HG02678 (cell line): ENCODE measurements around the gene NELFB.
A peak's percentile ranks its signal among the peaks of the same experiment; 100 is the strongest.

Source experiments
- ATAC-seq: cut with Tn5 transposase; IDR thresholded peaks from one replicate; pipeline ENCODE4 v1.9.1; 2021; ENCODE audit warnings: mild to moderate bottlenecking, moderate library complexity; ENCODE audit not compliant: unreplicated experiment

NELFB gene

DNA sequence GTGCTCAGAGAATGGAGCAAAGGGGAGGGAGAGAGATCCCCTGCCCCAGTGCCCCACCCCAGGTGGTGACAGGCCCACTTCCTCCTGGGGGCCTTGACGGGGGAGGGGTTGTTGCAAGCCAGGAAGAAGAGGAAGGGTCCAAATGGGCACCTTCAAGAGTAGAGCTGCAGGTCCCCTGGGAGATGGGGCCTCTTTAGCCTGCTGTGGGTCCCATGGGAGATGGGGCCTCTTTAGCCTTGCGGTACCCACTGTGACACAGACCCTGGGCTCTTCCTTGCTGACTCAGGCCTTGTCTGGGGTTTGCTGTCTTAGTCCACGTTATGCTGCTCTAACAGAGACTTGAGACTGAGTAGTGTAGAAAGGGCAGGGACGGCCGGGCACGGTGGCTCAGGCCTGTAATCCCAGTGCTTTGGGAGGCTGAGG is 12.8 kb downstream of the NELFB start:
- no peak for ATAC-seq

DNA sequence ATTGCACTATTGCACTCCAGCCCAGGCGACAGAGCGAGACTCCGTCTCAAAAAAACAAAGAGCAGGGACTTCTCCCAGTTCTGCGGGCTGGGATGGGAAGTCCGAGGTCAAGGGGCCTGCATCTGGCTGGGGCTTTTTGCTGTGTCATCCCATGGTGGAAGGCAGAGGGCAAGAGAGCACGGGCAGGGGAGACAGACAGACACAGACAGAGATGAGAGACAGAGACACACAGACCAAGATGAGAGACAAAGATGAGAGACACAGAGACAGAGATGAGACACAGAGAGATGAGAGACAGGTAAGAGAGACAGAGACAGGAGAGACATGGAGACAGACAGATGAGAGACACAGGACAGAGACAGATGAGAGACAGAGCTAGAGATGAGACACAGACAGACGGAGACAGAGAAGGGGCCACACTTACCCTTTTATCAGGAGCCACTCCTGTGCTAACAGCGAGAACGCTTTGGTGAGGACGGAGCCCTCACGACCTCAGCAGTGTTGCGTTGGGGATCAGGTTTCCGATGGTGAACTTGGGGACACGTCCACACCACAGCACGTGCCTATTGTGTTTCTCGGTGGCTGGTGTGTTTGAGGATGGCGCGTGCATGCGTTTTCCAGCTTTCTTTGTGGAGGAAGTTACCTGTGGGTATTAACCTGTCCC is 13.5 kb downstream of the NELFB start:
- no peak for ATAC-seq

DNA sequence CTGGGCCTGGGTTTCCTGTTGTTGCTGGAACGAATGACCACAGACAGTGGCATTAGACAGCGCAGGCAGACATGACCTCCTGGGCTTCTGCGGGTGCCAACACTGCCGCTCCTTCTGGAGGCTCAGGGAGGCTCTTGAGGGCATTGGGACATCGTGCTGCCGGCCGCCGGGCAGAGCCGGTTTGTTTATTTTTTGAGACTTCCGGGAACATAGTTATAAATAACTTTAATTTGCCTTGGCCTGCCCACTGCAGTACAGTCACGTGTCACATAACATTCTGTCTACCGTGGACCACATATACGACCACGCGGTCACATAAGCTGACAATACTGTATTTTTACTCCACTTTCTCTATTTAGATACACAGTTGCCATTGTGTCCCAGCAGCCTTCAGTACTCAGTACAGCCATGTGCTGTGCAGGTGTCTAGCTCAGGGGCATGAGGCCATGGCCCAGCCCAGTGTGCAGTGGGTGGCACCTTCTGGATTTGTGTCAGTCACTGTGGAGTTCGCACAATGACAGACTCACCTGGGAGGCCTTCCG is 14.2 kb downstream of the NELFB start:
- ATAC-seq: no peak

DNA sequence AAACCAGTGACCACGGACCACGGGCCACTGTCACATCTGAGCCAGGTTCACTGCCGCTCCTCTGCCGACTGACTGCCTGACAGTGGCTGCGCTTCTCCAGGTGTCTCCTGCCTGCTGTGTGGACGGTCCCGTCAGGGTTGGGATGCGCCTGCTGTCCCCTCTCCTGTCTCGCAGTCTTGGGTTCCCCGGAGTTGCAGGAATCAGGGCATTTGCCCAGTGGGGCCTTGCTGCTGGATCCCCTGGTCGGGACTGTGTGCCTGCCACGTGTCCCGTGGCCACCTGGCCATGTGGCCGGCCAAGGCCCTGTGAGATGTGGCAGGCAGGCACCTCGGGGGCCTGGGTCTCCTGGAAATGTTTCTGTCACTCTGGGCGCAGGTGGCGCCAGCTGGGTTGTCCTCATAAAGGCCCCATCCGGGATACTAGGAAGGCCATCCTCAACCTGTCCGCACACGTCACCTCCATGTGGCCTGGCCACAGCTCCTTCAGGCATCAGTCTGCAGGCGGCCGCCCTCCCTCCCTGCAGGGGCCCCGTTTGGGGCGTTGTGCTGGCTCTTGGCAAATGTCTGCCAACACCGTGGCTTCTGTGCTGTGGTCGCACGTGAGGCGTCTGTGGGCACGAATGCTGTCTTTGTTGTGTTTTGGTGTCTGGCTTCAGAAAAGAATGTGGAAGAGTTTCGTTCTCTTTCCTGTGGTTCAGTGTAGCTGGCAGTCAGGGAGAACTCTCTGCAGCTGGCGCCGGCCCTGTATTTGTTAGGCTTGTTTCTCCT is 16.0 kb downstream of the NELFB start:
- no peak for ATAC-seq

DNA sequence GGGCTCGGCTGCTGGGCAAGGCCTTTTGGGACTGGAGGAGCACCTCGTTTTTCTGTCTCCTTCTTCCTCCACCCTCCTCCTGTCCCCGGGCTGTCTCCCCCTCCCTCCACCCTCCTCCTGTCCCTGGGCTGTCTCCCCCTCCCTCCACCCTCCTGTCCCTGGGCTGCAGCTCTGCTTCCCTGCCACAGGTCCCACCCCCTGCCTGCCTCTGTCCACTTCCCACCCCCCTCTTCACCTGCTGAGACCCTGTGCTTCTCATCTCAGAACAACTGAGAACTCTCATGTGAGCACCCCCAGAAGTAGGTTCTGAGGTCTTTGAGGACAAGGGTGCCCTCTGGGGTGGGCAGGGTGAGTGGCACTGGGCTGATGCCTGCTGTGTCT is 16.6 kb downstream of the NELFB start:
- no peak for ATAC-seq

DNA sequence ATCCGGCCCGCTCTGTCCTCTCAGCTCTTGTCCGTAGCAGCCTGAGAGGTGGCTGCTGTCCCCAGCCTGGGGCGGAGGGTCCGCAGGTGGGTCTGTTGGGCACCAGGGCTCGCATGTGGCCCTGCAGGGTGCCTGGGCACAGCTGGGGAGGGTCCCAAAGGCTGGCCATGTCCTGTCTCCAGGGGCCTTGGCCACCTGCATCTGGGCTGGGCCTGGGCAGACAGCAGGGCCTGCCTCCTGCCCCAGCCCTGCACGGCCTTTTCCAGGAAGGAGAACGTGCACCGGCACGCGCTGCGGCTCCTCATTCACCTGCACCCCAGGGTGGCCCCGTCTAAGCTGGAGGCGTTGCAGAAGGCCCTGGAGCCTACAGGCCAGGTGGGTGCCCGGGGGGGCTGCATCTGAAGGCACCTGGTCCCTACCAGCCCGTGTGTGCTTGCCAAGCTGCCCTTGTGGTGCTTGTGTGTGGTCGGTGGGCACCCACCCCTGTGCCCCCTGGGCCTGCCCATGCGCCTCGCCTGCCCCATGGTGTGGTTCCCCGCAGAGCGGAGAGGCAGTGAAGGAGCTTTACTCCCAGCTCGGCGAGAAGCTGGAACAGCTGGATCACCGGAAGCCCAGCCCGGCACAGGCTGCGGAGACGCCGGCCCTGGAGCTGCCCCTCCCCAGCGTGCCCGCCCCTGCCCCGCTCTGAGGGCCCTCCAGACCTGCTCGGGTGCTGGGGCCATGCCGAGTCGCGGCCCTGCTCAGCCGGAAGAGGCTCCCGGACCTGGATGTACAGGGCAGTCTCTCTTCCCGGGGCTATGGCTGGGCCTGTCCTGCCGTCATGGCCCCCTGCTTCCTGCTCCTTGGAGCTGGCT is 17.3 kb downstream of the NELFB start:
- ATAC-seq: no peak

DNA sequence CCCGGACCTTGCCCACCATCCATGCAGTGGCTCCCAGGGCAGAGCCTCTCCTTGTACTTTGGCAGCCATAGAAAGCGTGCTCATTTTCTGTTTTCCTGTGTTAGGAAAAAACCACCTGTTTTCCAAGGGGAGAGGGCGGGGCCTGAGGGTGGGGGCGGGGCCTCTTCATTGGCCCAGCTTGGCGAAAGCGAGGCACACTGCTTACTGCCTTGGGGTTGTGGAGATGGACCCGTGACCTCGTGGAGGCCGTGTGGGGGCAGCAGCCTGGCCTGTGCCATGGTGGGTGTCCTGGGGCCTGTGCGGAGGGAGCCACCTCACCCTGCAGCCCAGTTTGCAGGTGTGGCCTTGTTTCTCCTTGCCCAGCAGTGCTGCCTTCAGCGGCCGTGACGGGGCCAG is 18.0 kb downstream of the NELFB start:
- no peak for ATAC-seq

DNA sequence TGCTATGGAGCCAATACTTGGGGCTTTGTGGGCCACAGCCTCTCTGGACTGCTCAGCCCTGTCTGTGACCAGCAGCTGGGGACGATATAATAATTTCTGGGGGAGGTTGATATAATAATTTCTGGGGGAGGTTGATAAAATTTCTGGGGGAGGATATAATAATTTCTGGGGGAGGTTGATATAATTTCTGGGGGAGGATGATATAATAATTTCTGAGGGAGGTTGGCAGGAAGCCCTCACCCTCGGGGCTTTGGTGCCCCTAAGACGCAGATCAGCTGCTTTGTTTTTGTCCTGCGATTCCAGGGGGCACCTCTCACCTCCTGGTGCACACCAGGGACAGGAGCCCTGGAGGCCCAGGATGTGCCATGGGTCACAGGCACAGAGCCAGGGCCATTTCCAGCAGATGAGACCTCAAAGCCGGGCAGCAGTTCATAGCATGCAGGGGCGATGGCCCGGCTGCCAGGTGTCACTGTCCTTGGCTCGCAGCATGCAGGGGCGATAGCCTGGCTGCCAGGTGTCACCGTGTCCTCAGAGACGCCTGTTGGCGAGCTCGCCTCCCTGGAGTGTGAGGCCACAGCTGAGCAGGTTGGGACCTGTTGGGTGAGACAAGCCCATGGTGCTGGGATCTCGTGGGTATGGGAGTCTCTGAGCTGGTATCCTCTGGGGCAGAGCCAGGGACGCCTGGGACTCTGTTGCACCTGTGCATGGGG is 18.6 kb downstream of the NELFB start:
- no peak for ATAC-seq

DNA sequence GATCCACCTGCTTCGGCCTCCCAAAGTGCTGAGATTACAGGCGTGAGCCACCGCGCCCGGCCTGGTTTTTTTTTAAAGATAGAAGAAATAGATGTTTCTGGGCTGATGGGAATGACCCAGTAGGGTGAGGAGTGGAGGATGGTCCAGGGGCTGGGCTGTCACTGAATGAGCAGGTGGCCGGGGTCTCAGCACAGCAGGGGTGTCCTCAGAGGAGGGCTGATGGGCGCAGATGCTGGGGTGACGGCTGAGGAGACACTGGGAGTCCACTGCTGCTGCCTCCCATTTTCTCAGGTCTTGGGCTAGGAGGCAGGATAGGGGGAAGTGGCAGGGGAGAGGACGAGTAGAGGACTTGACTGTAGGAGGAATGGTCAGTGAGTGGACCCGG is 20.1 kb downstream of the NELFB start:
- ATAC-seq: no peak

DNA sequence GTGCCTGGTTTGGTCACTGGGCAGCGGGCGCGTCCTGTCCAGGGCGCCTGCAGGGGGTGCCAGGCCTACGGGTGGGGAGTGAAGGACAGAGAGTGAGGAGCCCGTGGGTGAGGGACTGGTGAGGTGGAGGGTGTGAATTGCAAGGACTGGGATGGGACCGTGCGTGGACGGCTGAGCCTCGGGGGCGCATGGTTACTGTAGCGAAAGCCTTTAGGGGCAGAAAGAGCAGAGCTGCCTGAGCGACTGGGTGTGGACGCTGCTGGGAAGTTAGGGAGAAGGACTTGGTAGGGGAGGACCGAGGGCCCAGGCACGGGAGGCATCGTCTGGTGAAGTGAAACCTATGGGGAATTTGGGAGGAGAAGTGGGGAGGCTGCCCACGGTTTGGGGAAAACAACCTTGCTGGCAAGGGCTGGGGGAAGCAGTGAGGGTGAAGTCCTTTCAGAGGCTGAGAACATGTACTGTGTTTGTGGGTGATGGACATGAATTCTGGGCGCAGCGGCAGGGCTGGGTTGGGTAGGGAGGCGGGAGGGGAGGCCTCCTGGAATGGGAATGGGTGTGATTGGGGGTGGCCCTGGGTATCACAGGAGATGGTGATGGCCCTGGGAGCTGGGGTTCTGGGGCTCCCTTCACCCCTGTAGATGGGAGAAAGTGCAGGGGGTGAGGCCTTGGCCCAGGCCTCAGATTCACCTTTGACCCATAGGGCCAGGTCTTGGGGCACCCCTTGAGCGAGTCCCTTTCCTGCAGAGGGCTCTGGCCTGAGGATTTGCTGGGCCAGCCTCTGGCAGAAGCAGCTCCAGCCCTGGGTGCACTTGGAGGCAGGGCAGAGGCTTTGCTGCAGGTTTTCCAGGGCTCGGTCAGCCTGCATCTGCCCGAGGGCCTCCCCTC is 20.7 kb downstream of the NELFB start:
- ATAC-seq: no peak

DNA sequence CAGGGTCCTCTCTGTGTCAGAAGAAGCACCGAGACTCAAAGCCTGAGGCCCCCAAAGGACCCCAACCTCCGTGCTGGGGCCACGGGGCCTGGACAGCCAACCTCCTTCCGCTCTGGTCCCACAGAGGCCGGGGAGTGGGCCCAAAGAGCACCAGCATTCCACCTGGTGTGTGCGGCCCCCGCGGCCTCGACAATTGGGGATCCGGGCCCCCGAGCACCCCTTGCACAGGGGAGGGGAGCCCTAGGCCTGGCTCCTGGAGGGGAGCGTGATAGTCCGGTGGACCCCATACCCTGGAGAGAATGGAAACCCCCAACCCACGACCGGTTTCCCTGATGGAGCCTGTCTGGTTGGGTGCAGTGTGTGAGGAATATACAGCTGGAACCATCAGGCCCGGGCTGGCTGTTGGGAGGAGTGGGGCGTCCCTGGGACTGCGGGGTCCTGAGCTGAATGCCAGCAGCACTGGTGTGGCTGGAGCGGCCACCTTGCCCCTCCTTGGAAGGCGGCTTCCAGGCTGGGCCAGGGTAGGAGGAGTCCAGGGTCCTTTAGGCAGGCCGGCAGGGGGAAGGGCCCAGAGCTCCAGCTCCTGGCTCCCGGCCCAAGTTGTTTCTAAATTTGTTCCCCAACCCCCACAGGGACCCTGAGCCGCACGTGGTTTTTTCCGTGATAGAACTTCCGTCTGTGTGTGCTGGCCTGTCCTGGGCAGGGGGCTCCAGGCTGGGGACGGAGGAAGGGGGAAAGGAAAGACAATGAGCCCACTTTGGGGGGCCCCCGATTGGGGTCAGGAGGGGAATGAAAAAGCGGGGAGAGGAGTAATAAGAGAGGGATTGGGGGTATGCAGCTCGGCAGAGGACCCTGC is 21.6 kb downstream of the NELFB start:
- no peak for ATAC-seq

DNA sequence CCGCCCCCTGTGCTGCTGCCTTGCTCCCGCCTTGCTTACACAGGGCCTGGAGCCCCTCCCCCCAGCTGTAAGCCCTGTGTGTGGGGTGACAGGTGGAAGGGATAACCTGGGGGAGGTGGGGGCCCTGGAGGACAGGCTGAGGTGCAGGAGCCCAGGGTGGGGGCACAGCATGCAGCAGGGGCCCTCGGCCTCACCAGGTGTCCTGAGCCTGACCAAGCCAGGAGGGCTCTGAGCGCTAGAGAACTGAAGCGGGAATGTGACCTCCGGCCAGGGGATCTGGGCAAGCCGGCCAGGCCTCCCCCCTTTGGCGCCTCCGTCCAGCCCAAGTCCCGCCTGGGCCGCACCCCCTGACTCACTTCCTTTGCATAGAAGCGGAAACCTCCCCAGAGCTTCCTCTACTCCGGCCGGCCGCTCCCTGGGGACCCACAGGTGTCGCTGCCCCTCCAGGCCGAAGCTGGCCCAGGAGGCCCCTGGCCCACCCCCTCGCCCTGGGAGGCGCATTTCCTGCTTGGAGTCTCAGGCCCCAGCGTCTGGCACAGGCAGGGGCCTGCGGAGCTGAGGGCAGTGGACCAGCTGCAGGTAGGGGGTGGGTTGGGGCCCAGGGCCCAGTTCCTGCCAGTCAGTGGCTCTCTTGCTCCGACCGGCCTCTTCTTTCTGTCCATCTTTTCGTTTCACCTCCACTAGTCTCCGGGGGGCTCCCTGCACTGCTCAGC is 22.4 kb downstream of the NELFB start, which contains the start of gene TOR4A:
Gene TOR4A (plus strand): TSS at position 398 of the 713 bp plus-strand sequence. CDS start 964 bp downstream, outside the sequence.
- ATAC-seq: peak; percentile 65

DNA sequence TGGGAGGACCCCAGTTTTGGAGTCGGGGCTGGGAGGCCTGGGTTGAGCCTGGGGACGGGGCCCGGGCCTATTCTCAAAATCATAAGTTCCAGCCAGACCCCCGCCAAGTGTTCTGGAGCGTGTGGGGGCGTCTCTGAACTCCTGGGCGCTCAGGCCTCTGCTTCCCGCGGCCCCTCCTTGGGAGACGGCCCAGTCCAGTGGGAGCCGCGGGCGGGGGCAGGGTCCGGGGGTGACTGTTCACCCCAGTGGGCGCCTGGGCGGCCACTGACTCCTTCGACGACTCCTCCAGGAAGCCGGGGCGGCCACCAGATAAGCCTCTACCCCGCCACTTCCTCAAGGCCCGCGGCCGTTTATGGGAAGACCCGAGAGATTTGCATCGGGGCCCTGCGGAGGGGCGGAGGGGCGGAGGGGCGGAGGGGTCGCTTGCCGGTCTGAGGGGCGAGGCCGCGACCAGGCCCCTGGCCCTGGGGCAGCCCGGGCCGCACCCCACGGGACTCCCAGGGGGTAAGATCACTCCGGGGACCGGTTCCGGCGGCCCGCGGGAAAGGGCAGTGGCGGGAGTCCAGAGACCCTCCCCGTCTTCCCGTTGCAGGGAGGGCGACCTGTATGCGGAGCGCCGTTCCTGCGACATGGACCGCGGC is 23.1 kb downstream of the NELFB start:
- ATAC-seq: peak; percentile 2

DNA sequence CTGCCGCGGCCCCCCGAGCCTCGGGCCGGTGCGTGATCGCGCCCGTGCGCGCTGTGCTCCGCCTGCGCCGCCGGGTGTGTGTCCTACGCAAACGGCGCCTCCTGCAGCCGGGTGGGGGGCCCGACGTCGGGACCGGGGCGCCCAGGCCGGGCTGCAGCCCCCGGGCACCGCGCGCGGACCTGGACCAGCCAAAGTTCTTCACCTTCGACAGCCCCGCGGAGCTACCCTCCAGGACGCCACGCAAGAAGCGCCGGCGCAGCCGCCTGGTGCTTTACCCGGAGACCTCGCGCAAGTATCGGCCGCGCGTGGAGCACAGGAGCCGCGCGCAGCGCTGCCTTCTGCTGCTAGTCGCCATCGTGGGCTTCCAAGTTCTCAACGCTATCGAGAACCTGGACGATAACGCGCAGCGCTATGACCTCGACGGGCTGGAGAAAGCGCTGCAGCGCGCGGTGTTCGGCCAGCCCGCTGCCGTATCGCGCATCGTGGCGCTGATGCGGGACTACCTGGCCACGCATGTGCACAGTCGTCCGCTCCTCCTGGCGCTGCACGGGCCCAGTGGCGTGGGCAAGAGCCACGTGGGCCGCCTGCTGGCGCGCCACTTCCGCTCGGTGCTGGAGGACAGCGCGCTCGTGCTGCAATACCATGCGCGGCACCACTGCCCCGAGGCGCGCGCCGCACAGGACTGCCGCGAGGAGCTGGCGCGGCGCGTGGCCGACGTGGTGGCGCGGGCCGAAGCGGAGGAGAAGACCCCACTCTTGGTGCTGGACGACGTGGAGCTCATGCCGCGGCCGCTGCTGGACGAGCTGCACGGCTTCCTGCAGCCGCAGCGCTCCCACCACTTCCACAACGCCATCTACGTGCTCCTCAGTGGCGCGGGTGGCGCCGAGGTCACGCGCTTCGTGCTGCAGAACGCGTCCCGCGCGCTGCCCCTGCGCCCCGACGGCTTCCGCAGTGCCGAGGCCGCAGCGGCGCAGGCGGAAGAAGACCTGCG is 23.9 kb downstream of the NELFB start:
- ATAC-seq: no peak

DNA sequence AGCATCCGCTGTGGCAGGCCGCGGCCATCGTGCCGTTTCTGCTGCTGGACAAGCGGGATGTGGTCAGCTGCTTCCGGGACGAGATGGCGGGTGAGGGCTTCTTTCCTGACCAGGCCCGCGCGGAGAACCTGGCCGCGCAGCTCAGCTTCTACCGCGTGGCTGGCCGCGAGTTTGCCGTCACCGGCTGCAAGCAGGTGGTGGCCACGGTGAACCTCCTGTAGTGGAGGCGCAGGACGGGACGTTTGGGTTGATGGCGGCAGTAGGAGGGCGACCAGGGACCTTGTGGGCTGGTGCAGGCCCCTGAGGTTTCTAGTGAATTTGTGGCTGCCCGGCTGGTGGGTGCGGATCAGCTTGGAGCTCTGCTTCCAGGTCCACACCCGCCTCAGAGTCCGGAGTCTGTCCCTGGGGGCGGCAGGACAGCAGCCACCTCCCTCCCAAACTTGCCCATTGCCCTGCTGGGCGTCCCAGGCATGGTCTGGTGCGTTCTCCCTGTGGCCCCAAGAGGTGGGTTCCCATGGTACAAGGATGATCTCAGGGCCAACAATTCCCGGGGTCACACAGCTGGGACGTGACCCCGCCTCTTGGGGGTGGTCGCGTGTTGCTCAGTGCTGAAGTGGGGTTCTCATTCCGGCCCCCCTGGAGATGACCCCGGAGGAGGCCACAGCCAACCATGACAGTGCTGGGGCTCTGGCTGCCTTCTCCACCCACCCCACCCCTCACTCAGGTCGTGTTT is 24.8 kb downstream of the NELFB start:
- ATAC-seq: no peak
